ENCODE measurements around the gene TIGIT.

TIGIT gene

DNA sequence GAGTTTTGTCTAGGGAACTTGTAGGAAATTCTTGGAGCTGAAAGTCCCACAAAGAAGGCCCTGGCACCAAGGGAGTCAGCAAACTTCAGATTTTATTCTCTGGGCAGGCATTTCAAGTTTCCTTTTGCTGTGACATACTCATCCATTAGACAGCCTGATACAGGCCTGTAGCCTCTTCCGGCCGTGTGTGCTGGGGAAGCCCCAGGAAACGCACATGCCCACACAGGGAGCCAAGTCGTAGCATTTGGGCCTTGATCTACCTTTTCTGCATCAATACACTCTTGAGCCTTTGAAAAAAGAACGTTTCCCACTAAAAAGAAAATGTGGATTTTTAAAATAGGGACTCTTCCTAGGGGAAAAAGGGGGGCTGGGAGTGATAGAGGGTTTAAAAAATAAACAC, 15.0 kb downstream of the TIGIT start:
- H2AK5ac ChIP-seq (ENCODE audit: low read length, severe bottlenecking) = no peak overlapping the region
- no peak for DNase-seq
- 80% methylated on average over 4 of the region's 5 CpGs for WGBS

DNA sequence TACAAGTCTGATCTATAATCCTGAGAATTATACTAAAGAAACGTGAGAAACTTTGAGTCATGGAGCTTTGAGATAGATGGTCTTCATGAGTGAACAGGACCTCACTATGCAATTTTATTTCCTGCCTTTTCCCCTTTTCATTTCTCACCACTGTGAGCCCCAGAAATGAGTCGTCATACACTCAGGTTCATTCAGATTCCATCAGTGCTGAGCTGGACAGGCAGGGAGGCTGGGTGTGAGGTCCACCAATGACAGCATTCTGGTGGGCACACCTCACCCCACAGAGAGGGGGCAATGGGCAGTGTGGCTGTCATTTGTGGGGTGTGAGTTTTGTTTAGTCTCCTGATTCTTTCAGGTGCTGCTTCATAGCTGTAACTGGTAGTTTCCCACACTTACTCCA, 16.9 kb downstream of the TIGIT start:
- Histone ChIP-seq H3K14ac (ENCODE audit: low read length in 2 of 2) (no peak overlapping the region), H4K8ac (ENCODE audit: low read length) (no peak overlapping the region), H3K18ac (ENCODE audit: low read depth in 1 of 2, low read length in 2 of 2) (no peak overlapping the region), H2BK12ac (ENCODE audit: low read length in 2 of 2) (no peak overlapping the region), H3K4me3 (ENCODE audit: insufficient read depth in 1 of 2, low read depth in 1 of 2, low read length in 2 of 2) (no peak overlapping the region), H3K27me3 (ENCODE audit: control insufficient read depth in 1 of 2, insufficient read depth in 1 of 2, low read length in 2 of 2) (no peaks in the 10 kb centered on the region), H3K79me1 (replicated peaks; ENCODE audit: low read length, poor library complexity, severe bottlenecking) (no peaks in the 10 kb centered on the region), H3K27ac (ENCODE audit: low read length, poor library complexity, severe bottlenecking) (no peak overlapping the region), H3K4ac (ENCODE audit: low read depth in 1 of 2, low read length in 2 of 2) (no peak overlapping the region), H2BK15ac (ENCODE audit: low read depth, poor library complexity, severe bottlenecking) (no peak overlapping the region), H3K4me2 (ENCODE audit: low read length, poor library complexity, severe bottlenecking) (no peak overlapping the region), H3K4me1 (ENCODE audit: control insufficient read depth, insufficient read depth, low read depth, low read length) (peaks cover 2% of the 10 kb centered on the region), H2AK5ac (ENCODE audit: low read length, severe bottlenecking) (no peak overlapping the region), H3K9me3 (ENCODE audit: control insufficient read depth, low read length) (no peaks in the 10 kb centered on the region), H2AFZ (ENCODE audit: low read depth, low read length) (no peak overlapping the region), H2BK5ac (ENCODE audit: low read depth, low read length, poor library complexity, severe bottlenecking) (no peak overlapping the region), H3K23ac (ENCODE audit: low read length in 2 of 2) (no peak overlapping the region), H3K36me3 (ENCODE audit: control insufficient read depth in 1 of 2, insufficient read depth in 2 of 2, low read depth in 1 of 2, low read length in 2 of 2) (peaks cover 0 to 9% of the 10 kb centered on the region in 2 experiments), H3K9ac (ENCODE audit: low read length) (no peak overlapping the region), H2BK120ac (ENCODE audit: low read depth, low read length) (no peak overlapping the region), H4K91ac (ENCODE audit: low read length) (no peak overlapping the region)
- no peak for DNase-seq
- WGBS = 79% methylated on average over 1 of the region's 2 CpGs

More for the DNA sequence above, 15.0 kb downstream of the TIGIT start:
- no peak overlapping the region for H3K4me2 ChIP-seq (ENCODE audit: low read length, poor library complexity, severe bottlenecking)
- no peak overlapping the region for H2BK5ac ChIP-seq (ENCODE audit: low read depth, low read length, poor library complexity, severe bottlenecking)
- no peaks in the 10 kb centered on the region for H3K36me3 ChIP-seq (ENCODE audit: control insufficient read depth in 1 of 2, insufficient read depth in 2 of 2, low read depth in 1 of 2, low read length in 2 of 2)
- H3K79me1 ChIP-seq (replicated peaks; ENCODE audit: low read length, poor library complexity, severe bottlenecking) = no peaks in the 10 kb centered on the region
- no peaks in the 10 kb centered on the region for H3K9me3 ChIP-seq (ENCODE audit: control insufficient read depth, low read length)
- no peak overlapping the region for H3K4ac ChIP-seq (ENCODE audit: low read depth in 1 of 2, low read length in 2 of 2)
- no peak overlapping the region for H2BK15ac ChIP-seq (ENCODE audit: low read depth, poor library complexity, severe bottlenecking)
- H3K23ac ChIP-seq (ENCODE audit: low read length in 2 of 2) = no peak overlapping the region
- H3K27ac ChIP-seq (ENCODE audit: low read length, poor library complexity, severe bottlenecking) = no peak overlapping the region
- no peak overlapping the region for H3K14ac ChIP-seq (ENCODE audit: low read length in 2 of 2)
- H3K27me3 ChIP-seq (ENCODE audit: control insufficient read depth in 1 of 2, insufficient read depth in 1 of 2, low read length in 2 of 2) = peaks cover 0 to 8% of the 10 kb centered on the region in 2 experiments
- H4K8ac ChIP-seq (ENCODE audit: low read length) = no peak overlapping the region
- no peak overlapping the region for H2BK120ac ChIP-seq (ENCODE audit: low read depth, low read length)
- H2BK12ac ChIP-seq (ENCODE audit: low read length in 2 of 2) = no peak overlapping the region
- no peak overlapping the region for H3K4me3 ChIP-seq (ENCODE audit: insufficient read depth in 1 of 2, low read depth in 1 of 2, low read length in 2 of 2)
- H4K91ac ChIP-seq (ENCODE audit: low read length) = no peak overlapping the region
- H3K18ac ChIP-seq (ENCODE audit: low read depth in 1 of 2, low read length in 2 of 2) = no peak overlapping the region
- no peak overlapping the region for H3K9ac ChIP-seq (ENCODE audit: low read length)
- H3K4me1 ChIP-seq (ENCODE audit: control insufficient read depth, insufficient read depth, low read depth, low read length) = peaks cover 2% of the 10 kb centered on the region
- no peak overlapping the region for H2AFZ ChIP-seq (ENCODE audit: low read depth, low read length)

DNA sequence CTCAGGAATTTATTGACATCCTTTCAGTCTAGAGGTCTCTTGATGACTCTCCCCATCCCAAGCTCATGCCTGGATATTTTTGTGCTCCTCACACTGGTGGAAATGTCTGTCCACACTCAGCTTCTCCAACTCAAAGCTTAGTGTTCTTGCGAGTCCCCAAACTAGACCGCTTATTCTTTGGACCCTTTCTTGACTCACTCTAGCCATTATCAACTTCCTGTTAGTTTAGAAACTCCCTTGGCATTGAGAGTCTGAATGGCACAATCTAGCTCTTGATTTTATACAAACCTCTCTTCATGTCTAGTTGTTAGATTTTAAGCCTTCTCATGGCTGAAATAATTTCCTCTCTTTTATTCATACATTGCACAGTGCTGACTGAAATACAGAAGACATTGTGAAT, 19.6 kb downstream of the TIGIT start:
- no peak overlapping the region for H2BK5ac ChIP-seq (ENCODE audit: low read depth, low read length, poor library complexity, severe bottlenecking)
- WGBS = 95% methylated on average over 2 of the region's 2 CpGs
- H3K9ac ChIP-seq (ENCODE audit: low read length) = no peak overlapping the region
- H2AFZ ChIP-seq (ENCODE audit: low read depth, low read length) = no peak overlapping the region
- H3K18ac ChIP-seq (ENCODE audit: low read depth in 1 of 2, low read length in 2 of 2) = no peak overlapping the region
- no peak overlapping the region for H2BK12ac ChIP-seq (ENCODE audit: low read length in 2 of 2)
- H2BK120ac ChIP-seq (ENCODE audit: low read depth, low read length) = no peak overlapping the region
- no peak overlapping the region for H3K4me3 ChIP-seq (ENCODE audit: insufficient read depth in 1 of 2, low read depth in 1 of 2, low read length in 2 of 2)
- no peak overlapping the region for H3K14ac ChIP-seq (ENCODE audit: low read length in 2 of 2)
- no peak for DNase-seq
- H3K79me1 ChIP-seq (replicated peaks; ENCODE audit: low read length, poor library complexity, severe bottlenecking) = peaks cover 3% of the 10 kb centered on the region
- H3K27ac ChIP-seq (ENCODE audit: low read length, poor library complexity, severe bottlenecking) = no peak overlapping the region
- H3K36me3 ChIP-seq (ENCODE audit: control insufficient read depth in 1 of 2, insufficient read depth in 2 of 2, low read depth in 1 of 2, low read length in 2 of 2) = peaks cover 6 to 9% of the 10 kb centered on the region in 2 experiments
- H3K23ac ChIP-seq (ENCODE audit: low read length in 2 of 2) = no peak overlapping the region
- no peak overlapping the region for H3K4me2 ChIP-seq (ENCODE audit: low read length, poor library complexity, severe bottlenecking)
- no peak overlapping the region for H3K4ac ChIP-seq (ENCODE audit: low read depth in 1 of 2, low read length in 2 of 2)
- H3K4me1 ChIP-seq (ENCODE audit: control insufficient read depth, insufficient read depth, low read depth, low read length) = peaks cover 2% of the 10 kb centered on the region
- H3K27me3 ChIP-seq (ENCODE audit: control insufficient read depth in 1 of 2, insufficient read depth in 1 of 2, low read length in 2 of 2) = no peaks in the 10 kb centered on the region
- no peak overlapping the region for H4K91ac ChIP-seq (ENCODE audit: low read length)
- H2AK5ac ChIP-seq (ENCODE audit: low read length, severe bottlenecking) = no peak overlapping the region
- no peak overlapping the region for H4K8ac ChIP-seq (ENCODE audit: low read length)
- no peaks in the 10 kb centered on the region for H3K9me3 ChIP-seq (ENCODE audit: control insufficient read depth, low read length)
- no peak overlapping the region for H2BK15ac ChIP-seq (ENCODE audit: low read depth, poor library complexity, severe bottlenecking)

DNA sequence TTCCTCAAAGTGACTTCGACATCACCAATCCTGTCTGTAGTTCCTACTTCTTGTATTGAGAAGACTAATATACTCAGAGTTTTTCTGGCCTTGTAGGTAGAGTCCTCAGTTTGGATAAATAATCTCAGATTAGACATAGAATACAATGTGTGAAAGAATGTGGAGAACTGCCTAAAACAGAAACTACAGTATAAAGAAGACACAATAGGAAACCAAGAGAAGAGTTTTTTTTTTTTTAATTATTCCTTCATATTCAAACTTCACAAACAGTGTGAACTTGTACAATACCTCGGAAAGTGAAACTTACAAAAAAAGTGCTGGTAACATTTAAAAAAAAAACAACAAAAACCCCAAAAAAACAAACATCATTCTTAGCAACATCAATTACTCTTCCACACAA, 20.5 kb downstream of the TIGIT start:
- DNase-seq = no peak
- Histone ChIP-seq H3K23ac (ENCODE audit: low read length in 2 of 2) (no peak overlapping the region), H3K9me3 (ENCODE audit: control insufficient read depth, low read length) (no peaks in the 10 kb centered on the region), H2BK12ac (ENCODE audit: low read length in 2 of 2) (no peak overlapping the region), H3K14ac (ENCODE audit: low read length in 2 of 2) (no peak overlapping the region), H3K4me3 (ENCODE audit: insufficient read depth in 1 of 2, low read depth in 1 of 2, low read length in 2 of 2) (no peak overlapping the region), H4K8ac (ENCODE audit: low read length) (no peak overlapping the region), H3K4me1 (ENCODE audit: control insufficient read depth, insufficient read depth, low read depth, low read length) (peaks cover 2% of the 10 kb centered on the region), H3K4me2 (ENCODE audit: low read length, poor library complexity, severe bottlenecking) (no peak overlapping the region), H2AK5ac (ENCODE audit: low read length, severe bottlenecking) (no peak overlapping the region), H3K27ac (ENCODE audit: low read length, poor library complexity, severe bottlenecking) (no peak overlapping the region), H2BK120ac (ENCODE audit: low read depth, low read length) (no peak overlapping the region), H2BK15ac (ENCODE audit: low read depth, poor library complexity, severe bottlenecking) (no peak overlapping the region), H2AFZ (ENCODE audit: low read depth, low read length) (no peak overlapping the region), H3K18ac (ENCODE audit: low read depth in 1 of 2, low read length in 2 of 2) (no peak overlapping the region), H4K91ac (ENCODE audit: low read length) (no peak overlapping the region), H3K79me1 (replicated peaks; ENCODE audit: low read length, poor library complexity, severe bottlenecking) (peaks cover 4% of the 10 kb centered on the region), H2BK5ac (ENCODE audit: low read depth, low read length, poor library complexity, severe bottlenecking) (no peak overlapping the region), H3K4ac (ENCODE audit: low read depth in 1 of 2, low read length in 2 of 2) (no peak overlapping the region), H3K9ac (ENCODE audit: low read length) (no peak overlapping the region), H3K27me3 (ENCODE audit: control insufficient read depth in 1 of 2, insufficient read depth in 1 of 2, low read length in 2 of 2) (no peaks in the 10 kb centered on the region), H3K36me3 (ENCODE audit: control insufficient read depth in 1 of 2, insufficient read depth in 2 of 2, low read depth in 1 of 2, low read length in 2 of 2) (peaks cover 7 to 9% of the 10 kb centered on the region in 2 experiments)
- WGBS = 97% methylated on average over 1 of the region's 2 CpGs
